ENCODE data around the gene ANXA9. TPM values are rescaled to one million over a fixed set of nuclear protein-coding genes. Genes with fewer than 3 reads are reported as not detected.

Gene ANXA9
- total RNA-seq, result 0.09 TPM in 1 of 2 replicates, not detected in the other

- intact Hi-C loops (cut with micrococcal nuclease), result no loop called here
These were observed at the start of gene ANXA9 for GRCh38 chr1:150981805-150982712. TSS of gene ANXA9 (plus strand) at chr1:150982292. CDS start at chr1:150983106, 814 bp downstream.

GRCh38 chr1:150944856-150945255, 37.2 kb upstream of the ANXA9 start:
- intact Hi-C loops (cut with micrococcal nuclease), result no loop called here

- intact Hi-C loops (cut with micrococcal nuclease), result no loop called here
These were observed 27.4 kb upstream of the ANXA9 start for GRCh38 chr1:150954708-150955107.

GRCh38 chr1:150955280-150955679, 26.8 kb upstream of the ANXA9 start:
- intact Hi-C loops (cut with micrococcal nuclease), result no loop called here

GRCh38 chr1:150957666-150958065, 24.4 kb upstream of the ANXA9 start:
- intact Hi-C loops (cut with micrococcal nuclease), result no loop called here

- intact Hi-C loops (cut with micrococcal nuclease), result no loop called here
These were observed 21.4 kb upstream of the ANXA9 start for GRCh38 chr1:150960646-150961045.

- intact Hi-C loops (cut with micrococcal nuclease), result no loop called here
These were observed 20.3 kb upstream of the ANXA9 start for GRCh38 chr1:150961756-150962155.

GRCh38 chr1:150963321-150964163, 18.6 kb upstream of the ANXA9 start:
- intact Hi-C loops (cut with micrococcal nuclease), result no loop called here

GRCh38 chr1:150964164-150964489, 18.0 kb upstream of the ANXA9 start:
- intact Hi-C loops (cut with micrococcal nuclease), result no loop called here

- intact Hi-C loops (cut with micrococcal nuclease), result no loop called here
These were observed 16.5 kb upstream of the ANXA9 start for GRCh38 chr1:150965605-150966004.

GRCh38 chr1:150966011-150966410, 16.1 kb upstream of the ANXA9 start:
- intact Hi-C loops (cut with micrococcal nuclease), result no loop called here

- intact Hi-C loops (cut with micrococcal nuclease), result no loop called here
These were observed 14.2 kb upstream of the ANXA9 start for GRCh38 chr1:150967936-150968335.

GRCh38 chr1:150968491-150968890, 13.6 kb upstream of the ANXA9 start:
- intact Hi-C loops (cut with micrococcal nuclease), result no loop called here

- intact Hi-C loops (cut with micrococcal nuclease), result loop anchor here (10.0 kb wide), 1 partner anchor 345 kb away; the partner anchor contains the start of gene ENSA
These were observed 12.5 kb upstream of the ANXA9 start for GRCh38 chr1:150969626-150970025.

GRCh38 chr1:150970808-150971582, 11.1 kb upstream of the ANXA9 start:
- intact Hi-C loops (cut with micrococcal nuclease), result loop anchor here (10.0 kb wide), 1 partner anchor 346 kb away; the partner anchor contains the start of gene ENSA

GRCh38 chr1:150971583-150972416, 10.3 kb upstream of the ANXA9 start:
- intact Hi-C loops (cut with micrococcal nuclease), result loop anchor here (10.0 kb wide), 1 partner anchor 347 kb away; the partner anchor contains the start of gene ENSA

- intact Hi-C loops (cut with micrococcal nuclease), result loop anchor here (10.0 kb wide), 1 partner anchor 348 kb away; the partner anchor contains the start of gene ENSA
These were observed 9.6 kb upstream of the ANXA9 start for GRCh38 chr1:150972417-150972940.

- intact Hi-C loops (cut with micrococcal nuclease), result loop anchor here (10.0 kb wide), 1 partner anchor 349 kb away; the partner anchor contains the start of gene ENSA
These were observed 8.7 kb upstream of the ANXA9 start for GRCh38 chr1:150973258-150973835.

GRCh38 chr1:150973836-150974579, 8.1 kb upstream of the ANXA9 start:
- intact Hi-C loops (cut with micrococcal nuclease), result loop anchor here (10.0 kb wide), 1 partner anchor 349 kb away; the partner anchor contains the start of gene ENSA

Measured in T-helper 2 cell treated with Interferon-gamma antibody and Interleukin-4, amounts not matched to agents 100 ng/mL and 5 ng/mL, for 36 hours (primary cell).